GM23338 (cell line): ENCODE measurements around the gene UBE2I.
"Not testable (repeated sequence)": the region's sequence is repeated elsewhere in the genome, so short reads cannot be mapped to it uniquely, and the experiment has no call there.

Experiments used
- CREB1 ChIP-seq: fragments of 250-450 bp; sonication (Bioruptor Pico); IDR thresholded peaks from 2 replicates; pipeline ENCODE4 v1.5.0; 2020; ENCODE audit warnings: low read depth, mild to moderate bottlenecking, moderate library complexity
- EZH2 ChIP-seq: fragments of 200-600 bp; sonication (generic); IDR thresholded peaks from one replicate; pipeline ENCODE4 v1.8.0; 2017; ENCODE audit warnings: antibody characterized with exemption, mild to moderate bottlenecking, low read depth; ENCODE audit not compliant: unreplicated experiment
- EZH2phosphoT487 ChIP-seq: fragments of 200-600 bp; sonication (generic); IDR thresholded peaks from one replicate; pipeline ENCODE4 v1.8.1; 2018; ENCODE audit warnings: antibody characterized with exemption; ENCODE audit not compliant: unreplicated experiment
- POLR2AphosphoS5 ChIP-seq: IDR thresholded peaks from 2 replicates; pipeline ENCODE4 v1.6.1; 2016; ENCODE audit warnings: antibody characterized with exemption, low read depth
- STAT1 ChIP-seq: IDR thresholded peaks from one replicate; pipeline ENCODE4 v1.6.1; 2016; ENCODE audit warnings: antibody characterized with exemption; ENCODE audit not compliant: unreplicated experiment
- ZNF114 ChIP-seq: fragments of 250-450 bp; sonication (Bioruptor Pico); IDR thresholded peaks from 2 replicates; pipeline ENCODE4 v1.5.0; 2020; ENCODE audit warnings: mild to moderate bottlenecking, moderate library complexity
- TF ChIP-seq, protein P1 (sequence below), 2 experiments: fragments of 200-600 bp in 1 of 2; sonication (generic) in 1 of 2; conservative IDR thresholded peaks; 2 replicates each; pipeline versions ENCODE4 v1.5.1 to v1.6.1; 2016 to 2017; ENCODE audit warnings: antibody characterized with exemption in 2 of 2, low read depth in 2 of 2, mild to moderate bottlenecking in 2 of 2, moderate library complexity in 1 of 2
- TF ChIP-seq, protein P2 (sequence below): IDR thresholded peaks from 2 replicates; pipeline ENCODE4 v1.6.1; 2016; ENCODE audit warnings: antibody characterized with exemption
- TF ChIP-seq, protein P3 (sequence below): IDR thresholded peaks from one replicate; pipeline ENCODE4 v1.6.1; 2018; ENCODE audit warnings: antibody characterized with exemption; ENCODE audit not compliant: unreplicated experiment

DNA sequence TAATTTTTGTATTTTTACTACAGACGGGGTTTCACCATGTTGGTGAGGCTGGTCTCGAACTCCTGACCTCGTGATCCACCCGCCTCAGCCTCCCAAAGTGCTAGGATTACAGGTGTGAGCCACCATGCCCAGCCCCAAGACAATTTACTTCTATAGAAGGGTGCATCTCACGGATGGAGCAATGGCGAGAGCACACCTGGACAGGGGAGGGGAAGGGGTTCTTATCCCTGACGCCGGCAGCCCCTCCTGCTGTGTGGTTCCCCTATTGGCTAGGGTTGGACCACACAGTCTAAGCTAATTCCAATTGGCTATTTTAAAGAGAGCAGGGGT is 12.8 kb upstream of the UBE2I start:
- TF ChIP-seq POLR2AphosphoS5; EZH2phosphoT487; EZH2; CREB1 (CRISPR knock-in tag); STAT1; ZNF114: not testable (repeated sequence)
- TF ChIP-seq, protein P1, sequence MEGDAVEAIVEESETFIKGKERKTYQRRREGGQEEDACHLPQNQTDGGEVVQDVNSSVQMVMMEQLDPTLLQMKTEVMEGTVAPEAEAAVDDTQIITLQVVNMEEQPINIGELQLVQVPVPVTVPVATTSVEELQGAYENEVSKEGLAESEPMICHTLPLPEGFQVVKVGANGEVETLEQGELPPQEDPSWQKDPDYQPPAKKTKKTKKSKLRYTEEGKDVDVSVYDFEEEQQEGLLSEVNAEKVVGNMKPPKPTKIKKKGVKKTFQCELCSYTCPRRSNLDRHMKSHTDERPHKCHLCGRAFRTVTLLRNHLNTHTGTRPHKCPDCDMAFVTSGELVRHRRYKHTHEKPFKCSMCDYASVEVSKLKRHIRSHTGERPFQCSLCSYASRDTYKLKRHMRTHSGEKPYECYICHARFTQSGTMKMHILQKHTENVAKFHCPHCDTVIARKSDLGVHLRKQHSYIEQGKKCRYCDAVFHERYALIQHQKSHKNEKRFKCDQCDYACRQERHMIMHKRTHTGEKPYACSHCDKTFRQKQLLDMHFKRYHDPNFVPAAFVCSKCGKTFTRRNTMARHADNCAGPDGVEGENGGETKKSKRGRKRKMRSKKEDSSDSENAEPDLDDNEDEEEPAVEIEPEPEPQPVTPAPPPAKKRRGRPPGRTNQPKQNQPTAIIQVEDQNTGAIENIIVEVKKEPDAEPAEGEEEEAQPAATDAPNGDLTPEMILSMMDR (conservative IDR thresholded peaks at IDR 0.05; ENCODE audit: low read depth in 2 of 2) = not testable (repeated sequence)
- TF ChIP-seq, protein P2, sequence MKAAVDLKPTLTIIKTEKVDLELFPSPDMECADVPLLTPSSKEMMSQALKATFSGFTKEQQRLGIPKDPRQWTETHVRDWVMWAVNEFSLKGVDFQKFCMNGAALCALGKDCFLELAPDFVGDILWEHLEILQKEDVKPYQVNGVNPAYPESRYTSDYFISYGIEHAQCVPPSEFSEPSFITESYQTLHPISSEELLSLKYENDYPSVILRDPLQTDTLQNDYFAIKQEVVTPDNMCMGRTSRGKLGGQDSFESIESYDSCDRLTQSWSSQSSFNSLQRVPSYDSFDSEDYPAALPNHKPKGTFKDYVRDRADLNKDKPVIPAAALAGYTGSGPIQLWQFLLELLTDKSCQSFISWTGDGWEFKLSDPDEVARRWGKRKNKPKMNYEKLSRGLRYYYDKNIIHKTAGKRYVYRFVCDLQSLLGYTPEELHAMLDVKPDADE = not testable (repeated sequence)
- TF ChIP-seq, protein P3, sequence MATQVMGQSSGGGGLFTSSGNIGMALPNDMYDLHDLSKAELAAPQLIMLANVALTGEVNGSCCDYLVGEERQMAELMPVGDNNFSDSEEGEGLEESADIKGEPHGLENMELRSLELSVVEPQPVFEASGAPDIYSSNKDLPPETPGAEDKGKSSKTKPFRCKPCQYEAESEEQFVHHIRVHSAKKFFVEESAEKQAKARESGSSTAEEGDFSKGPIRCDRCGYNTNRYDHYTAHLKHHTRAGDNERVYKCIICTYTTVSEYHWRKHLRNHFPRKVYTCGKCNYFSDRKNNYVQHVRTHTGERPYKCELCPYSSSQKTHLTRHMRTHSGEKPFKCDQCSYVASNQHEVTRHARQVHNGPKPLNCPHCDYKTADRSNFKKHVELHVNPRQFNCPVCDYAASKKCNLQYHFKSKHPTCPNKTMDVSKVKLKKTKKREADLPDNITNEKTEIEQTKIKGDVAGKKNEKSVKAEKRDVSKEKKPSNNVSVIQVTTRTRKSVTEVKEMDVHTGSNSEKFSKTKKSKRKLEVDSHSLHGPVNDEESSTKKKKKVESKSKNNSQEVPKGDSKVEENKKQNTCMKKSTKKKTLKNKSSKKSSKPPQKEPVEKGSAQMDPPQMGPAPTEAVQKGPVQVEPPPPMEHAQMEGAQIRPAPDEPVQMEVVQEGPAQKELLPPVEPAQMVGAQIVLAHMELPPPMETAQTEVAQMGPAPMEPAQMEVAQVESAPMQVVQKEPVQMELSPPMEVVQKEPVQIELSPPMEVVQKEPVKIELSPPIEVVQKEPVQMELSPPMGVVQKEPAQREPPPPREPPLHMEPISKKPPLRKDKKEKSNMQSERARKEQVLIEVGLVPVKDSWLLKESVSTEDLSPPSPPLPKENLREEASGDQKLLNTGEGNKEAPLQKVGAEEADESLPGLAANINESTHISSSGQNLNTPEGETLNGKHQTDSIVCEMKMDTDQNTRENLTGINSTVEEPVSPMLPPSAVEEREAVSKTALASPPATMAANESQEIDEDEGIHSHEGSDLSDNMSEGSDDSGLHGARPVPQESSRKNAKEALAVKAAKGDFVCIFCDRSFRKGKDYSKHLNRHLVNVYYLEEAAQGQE = not testable (repeated sequence)
